SU-DHL-6 (cell line): Measurements from ENCODE around the gene KCTD17.

Experiments used
- EZH2phosphoT487 ChIP-seq: fragments of 200-600 bp; sonication (generic), shearing (Covaris generic); conservative IDR thresholded peaks from 2 replicates; pipeline ENCODE4 v1.6.1; 2018; ENCODE audit warnings: mild to moderate bottlenecking, antibody characterized with exemption, low read length, moderate library complexity, mixed read lengths
- TF ChIP-seq, protein P1 (sequence below): fragments of 200-600 bp; sonication (generic); IDR thresholded peaks from one replicate; pipeline ENCODE4 v1.5.1; 2017; ENCODE audit warnings: antibody characterized with exemption, mild to moderate bottlenecking, low read length, moderate library complexity; ENCODE audit not compliant: insufficient read depth, poor library complexity, severe bottlenecking

DNA sequence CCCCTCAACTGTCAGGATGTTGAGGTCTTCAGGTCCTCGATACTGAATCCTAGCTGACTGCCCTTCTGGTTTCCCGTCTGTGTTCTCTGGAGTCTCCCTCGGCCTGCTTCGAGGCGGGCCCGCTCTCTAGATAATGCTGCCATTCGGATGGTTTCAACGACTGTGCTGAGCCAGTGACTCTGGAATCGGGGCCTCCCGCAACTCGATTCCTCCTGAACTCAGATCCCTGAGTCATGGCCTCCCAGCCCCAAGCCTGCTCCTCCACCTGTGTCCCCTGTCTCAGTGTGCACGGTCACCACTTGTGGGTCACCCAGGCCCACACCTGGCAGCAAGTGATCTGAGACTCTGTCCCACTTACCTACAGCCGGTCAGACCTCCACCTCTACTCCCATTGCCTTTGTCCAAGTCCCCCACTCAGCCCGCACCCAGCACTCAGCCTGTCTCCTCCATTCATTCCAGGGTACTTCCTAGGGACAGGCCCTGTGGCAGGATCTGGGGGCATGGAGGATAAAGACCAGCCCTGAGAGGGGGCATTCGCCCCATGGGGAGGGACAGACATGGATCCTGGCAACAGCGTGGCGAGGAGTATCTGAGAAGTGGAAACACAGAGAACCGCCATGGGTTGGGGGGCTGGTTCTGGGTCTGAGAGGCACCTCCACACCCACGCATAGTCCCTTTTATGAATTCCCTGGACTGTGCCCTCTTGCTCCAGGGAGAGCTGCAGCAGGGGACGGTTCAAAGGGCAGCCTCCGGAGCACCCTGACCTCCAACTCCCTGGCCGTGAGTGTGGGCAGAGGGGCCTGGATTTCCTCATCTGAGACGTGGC lies 17.7 kb upstream of the KCTD17 start:
- TF ChIP-seq, protein P1, sequence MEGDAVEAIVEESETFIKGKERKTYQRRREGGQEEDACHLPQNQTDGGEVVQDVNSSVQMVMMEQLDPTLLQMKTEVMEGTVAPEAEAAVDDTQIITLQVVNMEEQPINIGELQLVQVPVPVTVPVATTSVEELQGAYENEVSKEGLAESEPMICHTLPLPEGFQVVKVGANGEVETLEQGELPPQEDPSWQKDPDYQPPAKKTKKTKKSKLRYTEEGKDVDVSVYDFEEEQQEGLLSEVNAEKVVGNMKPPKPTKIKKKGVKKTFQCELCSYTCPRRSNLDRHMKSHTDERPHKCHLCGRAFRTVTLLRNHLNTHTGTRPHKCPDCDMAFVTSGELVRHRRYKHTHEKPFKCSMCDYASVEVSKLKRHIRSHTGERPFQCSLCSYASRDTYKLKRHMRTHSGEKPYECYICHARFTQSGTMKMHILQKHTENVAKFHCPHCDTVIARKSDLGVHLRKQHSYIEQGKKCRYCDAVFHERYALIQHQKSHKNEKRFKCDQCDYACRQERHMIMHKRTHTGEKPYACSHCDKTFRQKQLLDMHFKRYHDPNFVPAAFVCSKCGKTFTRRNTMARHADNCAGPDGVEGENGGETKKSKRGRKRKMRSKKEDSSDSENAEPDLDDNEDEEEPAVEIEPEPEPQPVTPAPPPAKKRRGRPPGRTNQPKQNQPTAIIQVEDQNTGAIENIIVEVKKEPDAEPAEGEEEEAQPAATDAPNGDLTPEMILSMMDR, result no peak
- no peak for TF ChIP-seq EZH2phosphoT487
